CD4-positive, alpha-beta T cell treated with Interleukin-17A for 4 hours (primary cell): ENCODE data around the gene PTPRC.

Source experiments
- DNase-seq: peaks from one replicate; pipeline ENCODE4 v3.0.0-alpha.2; 2020; ENCODE audit warnings: mixed read lengths

The PTPRC gene

DNA sequence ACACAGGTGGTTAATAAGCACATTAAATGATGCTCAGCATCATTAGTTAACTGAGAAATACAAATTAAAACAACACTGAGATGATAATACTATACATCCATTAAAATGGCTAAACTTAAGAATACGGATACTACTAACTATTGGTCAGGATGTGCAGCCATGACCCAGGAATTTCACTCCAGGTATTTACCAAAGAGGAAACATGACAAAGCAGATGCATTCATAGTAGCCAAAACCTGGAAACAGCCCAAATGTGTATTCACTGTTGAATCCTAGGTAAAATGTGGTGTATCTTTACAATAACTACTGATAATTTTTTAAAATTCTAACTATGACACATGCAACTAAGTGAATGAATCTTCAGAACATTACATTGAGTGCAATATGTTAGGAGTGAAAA is 73.0 kb downstream of the PTPRC start:
- DNase-seq = no peak

GRCh38 chr1:198713081-198713480 is 74.2 kb downstream of the PTPRC start:
- DNase-seq = no peak

- no peak for DNase-seq
These were observed 75.4 kb downstream of the PTPRC start for GRCh38 chr1:198714271-198714670.

GRCh38 chr1:198716051-198716450 is 77.2 kb downstream of the PTPRC start:
- no peak for DNase-seq

GRCh38 chr1:198717510-198717909 is 78.7 kb downstream of the PTPRC start:
- DNase-seq = no peak

- no peak for DNase-seq
These were observed 84.3 kb downstream of the PTPRC start for GRCh38 chr1:198723127-198723526.

GRCh38 chr1:198725090-198725489 is 86.2 kb downstream of the PTPRC start:
- no peak for DNase-seq

DNA sequence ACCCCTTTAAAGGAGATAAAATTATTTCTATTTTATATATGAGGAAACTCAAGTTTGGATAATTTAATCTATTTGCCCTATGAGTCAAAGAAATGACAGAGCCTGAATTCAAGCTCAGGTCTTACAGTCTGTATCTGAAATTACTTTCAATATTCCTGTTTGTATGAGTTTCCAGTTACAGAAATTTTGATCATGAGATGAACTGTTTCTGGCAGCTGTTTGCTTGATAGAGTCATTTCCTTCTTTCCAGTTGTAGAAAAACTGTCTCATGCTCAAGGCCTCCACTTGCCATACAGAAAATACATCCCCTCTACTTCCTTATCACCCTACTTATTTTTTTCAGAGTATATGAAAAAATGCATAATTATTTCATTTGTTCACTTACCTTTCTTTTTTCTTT is 87.6 kb downstream of the PTPRC start:
- DNase-seq = no peak

DNA sequence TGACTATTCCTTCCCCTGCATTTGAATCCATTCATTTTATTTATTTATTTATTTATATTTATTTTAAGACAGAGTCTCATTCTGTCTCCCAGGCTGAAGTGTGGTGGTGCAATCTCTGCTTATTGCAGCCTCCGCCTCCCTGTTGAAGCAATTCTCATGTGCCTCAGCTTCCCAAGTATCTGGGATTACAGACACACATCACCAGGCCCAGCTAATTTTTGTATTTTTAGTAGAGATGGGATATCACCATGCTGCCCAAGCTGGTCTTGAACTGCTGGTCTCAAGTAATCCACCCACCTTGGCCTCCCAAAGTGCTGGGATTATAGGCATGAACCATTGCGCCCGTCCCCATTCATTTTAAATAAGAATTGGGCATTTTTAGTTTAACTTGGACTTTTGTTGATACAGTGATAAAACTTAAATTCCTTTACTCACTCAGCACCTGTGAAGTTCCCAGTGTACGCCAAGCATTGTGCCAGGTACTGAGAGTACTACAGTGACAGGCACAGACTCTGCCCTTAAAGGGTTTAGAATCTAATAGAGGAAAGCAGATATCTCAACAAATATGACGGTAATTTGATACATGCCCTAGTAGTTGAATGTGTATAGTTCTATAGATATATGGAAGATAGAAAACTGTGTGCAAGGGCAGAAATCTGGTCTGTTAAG is 90.5 kb downstream of the PTPRC start:
- no peak for DNase-seq

GRCh38 chr1:198730952-198731351 is 92.1 kb downstream of the PTPRC start:
- DNase-seq = no peak

DNA sequence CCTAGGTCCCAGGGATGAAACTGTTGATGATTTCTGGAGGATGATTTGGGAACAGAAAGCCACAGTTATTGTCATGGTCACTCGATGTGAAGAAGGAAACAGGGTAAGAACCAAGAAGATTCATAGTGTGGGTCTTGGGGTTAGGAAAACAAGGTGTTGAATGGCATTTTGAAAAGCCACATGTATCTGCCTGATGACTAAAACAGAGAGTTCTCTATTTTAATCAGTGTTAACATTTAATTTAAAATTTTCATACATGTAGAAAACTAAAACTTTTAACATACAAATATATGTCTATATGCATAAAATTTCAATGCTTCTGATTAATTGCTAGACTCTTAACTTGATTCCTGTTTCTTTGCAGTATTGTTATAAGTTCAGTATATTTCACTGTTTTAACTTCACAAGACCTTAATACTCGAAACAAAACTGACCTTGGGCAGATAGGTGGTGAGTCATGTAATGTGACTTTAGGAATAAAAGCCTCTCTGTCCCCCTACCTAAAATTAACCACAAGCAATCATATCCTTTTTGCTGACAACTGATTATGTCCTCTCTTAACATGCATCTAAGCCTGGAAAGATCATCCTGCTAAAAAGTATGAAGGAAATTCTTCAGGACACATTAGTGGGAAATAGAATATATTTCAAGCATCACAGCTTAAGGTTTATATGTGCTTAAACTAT is 95.6 kb downstream of the PTPRC start:
- no peak for DNase-seq

DNA sequence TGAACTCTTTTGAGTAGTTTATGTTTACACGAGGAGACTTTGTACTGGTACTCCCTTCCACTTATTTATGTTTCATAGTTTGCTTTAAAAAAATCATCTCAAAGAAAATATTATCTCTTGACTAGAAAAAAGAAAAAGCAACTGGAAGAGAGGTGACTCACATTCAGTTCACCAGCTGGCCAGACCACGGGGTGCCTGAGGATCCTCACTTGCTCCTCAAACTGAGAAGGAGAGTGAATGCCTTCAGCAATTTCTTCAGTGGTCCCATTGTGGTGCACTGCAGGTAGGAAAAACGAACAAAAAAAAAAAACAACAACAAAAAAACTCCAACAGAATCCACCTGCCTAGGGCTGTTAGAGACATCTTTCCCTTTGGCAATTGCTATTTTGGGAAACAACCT is 102.9 kb downstream of the PTPRC start:
- DNase-seq = peak; percentile 29

DNA sequence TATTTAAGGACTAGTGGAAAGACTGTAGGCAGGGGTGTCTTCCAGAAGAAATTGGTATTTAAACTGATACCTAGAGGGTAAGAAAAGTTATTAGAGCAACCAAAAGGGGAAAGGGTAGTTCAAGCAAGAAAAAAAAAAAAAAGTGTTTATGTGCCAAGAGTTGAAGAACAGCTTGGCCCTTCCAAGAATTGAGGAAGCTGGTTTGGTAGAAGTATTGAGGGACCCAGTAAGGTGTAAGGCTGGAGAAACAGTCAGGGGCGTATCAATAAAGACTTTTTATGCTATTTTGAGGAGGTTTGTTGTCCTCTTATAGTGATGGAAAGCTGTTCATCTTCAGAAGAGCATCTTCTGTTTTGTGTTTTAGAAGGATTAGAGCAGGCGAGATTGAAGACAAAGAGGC is 108.3 kb downstream of the PTPRC start:
- no peak for DNase-seq

- DNase-seq = no peak
These were observed 110.4 kb downstream of the PTPRC start for GRCh38 chr1:198749279-198749678.

DNA sequence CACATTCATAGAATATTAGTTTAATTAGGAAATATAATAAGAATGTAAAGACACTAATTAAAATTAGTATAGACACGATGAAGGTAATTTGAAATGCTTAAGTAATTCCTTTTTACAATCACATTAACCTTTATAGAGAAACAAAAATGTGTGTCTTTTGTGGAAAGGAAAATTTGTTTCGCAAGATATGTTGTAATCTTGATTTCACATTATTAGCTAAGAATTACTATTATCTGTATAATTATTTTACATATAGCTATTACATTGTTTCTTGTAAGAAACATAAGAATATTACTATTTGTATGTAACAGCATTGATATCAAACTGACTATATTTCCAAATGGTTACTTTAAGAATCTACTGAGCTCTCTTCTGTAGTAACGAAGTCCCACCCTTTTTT is 111.2 kb downstream of the PTPRC start:
- DNase-seq = no peak

- no peak for DNase-seq
These were observed 112.9 kb downstream of the PTPRC start for GRCh38 chr1:198751741-198752140.

DNA sequence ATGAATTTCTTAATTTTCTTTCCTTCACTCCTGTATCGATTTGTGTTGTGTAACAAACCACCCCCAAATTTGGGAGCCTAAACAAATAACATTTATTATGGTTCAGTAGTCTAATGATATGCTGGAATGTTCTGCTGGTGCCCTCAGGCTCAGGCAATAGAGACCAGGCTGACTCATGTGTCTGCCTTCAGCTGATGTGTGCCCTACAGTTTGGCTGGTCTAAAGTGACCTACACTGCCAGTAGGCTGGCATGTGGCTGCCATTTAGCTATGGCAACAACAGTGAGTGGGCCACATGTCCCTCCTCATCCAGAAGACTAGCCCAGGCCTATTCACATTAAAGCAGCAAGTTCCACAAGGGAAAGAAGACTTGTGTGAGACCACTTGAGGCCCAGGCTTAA is 115.8 kb downstream of the PTPRC start:
- no peak for DNase-seq

GRCh38 chr1:198755715-198756114 is 116.9 kb downstream of the PTPRC start:
- DNase-seq = no peak

DNA sequence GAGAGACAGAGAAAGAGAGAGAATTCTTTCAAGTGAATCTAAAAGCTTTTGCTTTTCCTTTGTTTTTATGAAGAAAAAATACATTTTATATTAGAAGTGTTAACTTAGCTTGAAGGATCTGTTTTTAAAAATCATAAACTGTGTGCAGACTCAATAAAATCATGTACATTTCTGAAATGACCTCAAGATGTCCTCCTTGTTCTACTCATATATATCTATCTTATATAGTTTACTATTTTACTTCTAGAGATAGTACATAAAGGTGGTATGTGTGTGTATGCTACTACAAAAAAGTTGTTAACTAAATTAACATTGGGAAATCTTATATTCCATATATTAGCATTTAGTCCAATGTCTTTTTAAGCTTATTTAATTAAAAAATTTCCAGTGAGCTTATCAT is 117.6 kb downstream of the PTPRC start:
- no peak for DNase-seq

DNA sequence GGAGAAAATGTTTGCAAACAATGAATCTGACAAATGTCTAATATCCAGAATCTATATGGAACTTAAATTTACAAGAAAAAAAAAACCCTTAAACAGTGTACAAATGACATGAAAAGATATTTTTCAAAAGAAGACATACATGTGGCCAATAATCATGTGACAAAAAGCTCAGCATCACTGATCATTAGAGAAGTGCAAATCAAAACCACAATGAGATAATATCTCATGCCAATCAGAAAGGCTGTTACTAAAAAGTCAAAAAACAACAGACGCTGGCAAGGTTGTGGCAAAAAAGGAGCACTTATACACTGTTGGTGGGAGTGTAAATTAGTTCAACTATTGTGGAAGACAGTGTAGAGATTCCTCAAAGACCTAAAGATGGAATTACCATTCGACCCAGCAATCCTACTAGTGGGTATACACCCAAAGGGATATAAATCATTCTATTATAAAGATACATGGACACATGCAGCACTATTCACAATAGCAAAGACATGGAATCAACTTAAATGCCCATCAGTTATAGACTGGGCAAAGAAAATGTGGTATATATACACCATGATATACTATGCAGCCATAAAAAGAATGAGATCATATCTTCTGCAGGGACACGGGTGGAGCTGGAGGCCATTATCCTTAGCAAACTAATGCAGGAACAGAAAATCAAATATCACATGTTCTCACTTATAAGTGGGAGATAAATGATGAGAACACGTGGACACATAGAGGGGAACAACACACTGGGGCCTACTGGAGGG is 123.2 kb downstream of the PTPRC start:
- DNase-seq = no peak

DNA sequence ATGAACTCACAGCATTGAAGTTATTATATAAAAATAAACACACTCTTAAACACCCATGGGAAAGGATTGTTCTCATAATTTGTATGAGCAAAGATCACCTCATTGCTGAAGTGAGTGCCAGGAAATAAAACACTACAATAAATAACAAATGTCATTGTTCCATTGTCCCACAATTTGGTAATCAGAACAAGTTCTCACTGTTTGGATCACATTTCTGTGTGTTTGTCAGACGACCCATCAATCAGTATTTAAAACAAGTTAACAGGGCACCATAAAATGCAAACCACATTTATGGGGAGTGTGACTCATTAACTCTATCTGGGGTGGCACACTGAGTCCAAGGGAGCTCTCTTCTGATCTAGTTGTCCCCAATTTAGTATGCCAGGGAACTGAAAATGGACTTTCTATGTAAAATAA is 124.5 kb downstream of the PTPRC start:
- DNase-seq = no peak

- no peak for DNase-seq
These were observed 125.9 kb downstream of the PTPRC start for GRCh38 chr1:198764748-198765147.

DNA sequence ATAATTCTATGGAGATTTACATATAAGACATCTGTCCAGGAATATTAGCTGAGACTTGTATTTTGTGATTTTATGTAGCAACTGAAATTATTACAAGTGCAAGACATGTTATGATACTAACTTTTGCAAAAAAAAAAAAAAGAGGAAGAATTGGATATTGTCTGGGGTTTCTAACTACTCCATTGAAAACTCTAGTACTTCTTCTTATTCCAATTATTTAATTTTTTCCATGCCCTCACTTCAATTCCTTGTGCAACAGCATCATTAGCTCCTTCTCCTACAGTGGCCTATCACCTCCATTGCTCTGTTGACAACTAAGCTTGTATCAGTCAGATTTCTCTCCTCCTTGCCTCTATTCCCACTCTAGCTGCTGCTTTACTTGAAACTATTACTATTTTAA is 126.6 kb downstream of the PTPRC start:
- no peak for DNase-seq

- DNase-seq = no peak
These were observed 132.8 kb downstream of the PTPRC start for GRCh38 chr1:198771563-198772153.
